HL-60/S4 treated with phorbol 12-myristate 13-acetate at 8.2 ng/mL for 4 days and 3 days (cell line): Measurements from ENCODE around the gene ZSCAN4.

Source experiments
- in situ Hi-C: fragments of 300-500 bp; cut with MboI; formaldehyde crosslinking; loops from 2 replicates; pipeline ENCODE4 v1.15.0; 2022; ENCODE audit warnings: low sequenced_read_pairs

The ZSCAN4 gene, protein sequence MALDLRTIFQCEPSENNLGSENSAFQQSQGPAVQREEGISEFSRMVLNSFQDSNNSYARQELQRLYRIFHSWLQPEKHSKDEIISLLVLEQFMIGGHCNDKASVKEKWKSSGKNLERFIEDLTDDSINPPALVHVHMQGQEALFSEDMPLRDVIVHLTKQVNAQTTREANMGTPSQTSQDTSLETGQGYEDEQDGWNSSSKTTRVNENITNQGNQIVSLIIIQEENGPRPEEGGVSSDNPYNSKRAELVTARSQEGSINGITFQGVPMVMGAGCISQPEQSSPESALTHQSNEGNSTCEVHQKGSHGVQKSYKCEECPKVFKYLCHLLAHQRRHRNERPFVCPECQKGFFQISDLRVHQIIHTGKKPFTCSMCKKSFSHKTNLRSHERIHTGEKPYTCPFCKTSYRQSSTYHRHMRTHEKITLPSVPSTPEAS

DNA sequence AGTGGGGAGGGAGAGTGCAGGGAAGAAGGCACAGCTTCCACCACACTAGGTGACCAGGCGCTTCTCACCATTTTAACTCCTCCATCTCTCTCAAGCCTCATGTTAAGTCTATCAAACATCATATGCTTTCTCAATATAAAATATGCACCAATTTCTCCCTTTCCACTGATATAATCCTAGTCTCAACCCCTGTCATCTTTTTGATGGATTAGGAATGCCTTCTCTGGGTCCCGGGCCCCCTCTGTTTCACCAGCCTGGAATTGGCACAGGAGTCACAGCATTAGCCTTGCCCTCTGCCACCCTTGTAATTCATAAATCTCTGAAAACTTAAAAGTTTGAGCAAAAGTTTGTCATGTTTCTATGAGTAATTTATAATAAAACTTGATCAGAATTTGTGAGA, at the start of gene ZSCAN4:
ZSCAN4 (plus strand) TSS at position 301 of the 400 bp plus-strand sequence. CDS start 7,211 bp downstream, outside the sequence.
- in situ Hi-C loops, result no loop called here

DNA sequence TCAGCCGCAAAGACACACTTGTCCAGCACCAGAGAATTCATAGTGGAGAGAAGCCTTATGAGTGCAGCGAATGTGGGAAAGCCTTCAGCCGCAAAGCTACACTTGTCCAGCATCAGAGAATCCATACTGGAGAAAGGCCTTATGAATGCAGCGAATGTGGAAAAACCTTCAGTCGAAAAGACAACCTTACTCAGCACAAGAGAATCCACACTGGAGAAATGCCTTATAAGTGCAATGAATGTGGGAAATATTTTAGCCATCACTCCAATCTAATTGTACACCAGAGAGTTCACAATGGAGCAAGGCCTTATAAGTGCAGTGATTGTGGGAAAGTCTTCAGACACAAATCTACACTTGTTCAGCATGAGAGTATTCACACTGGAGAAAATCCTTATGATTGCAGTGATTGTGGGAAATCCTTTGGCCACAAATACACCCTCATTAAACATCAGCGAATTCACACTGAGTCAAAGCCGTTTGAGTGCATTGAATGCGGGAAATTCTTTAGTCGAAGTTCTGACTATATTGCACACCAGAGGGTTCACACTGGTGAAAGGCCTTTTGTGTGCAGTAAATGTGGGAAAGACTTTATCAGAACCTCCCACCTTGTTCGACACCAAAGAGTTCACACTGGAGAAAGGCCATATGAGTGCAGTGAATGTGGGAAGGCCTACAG, 47.9 kb upstream of the ZSCAN4 start:
- in situ Hi-C loops, result no loop called here

DNA sequence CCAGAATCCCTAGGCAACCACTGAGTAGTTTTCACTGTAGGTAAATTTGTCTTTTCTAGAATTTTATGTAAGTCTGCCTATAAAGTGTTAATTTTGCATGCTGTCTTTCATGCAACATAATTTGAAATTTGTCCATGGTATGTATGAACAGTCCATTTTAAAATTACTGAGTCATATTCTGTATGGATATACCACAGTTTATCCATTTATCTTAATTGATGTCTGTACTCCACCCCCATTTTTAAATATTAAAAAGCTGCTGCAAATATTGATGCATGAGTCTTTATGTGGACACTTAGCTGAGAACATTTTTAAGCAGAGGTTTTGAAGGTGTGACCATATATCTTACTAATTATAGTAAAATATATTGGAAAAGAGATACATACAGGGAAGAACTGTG, 45.6 kb upstream of the ZSCAN4 start:
- in situ Hi-C loops, result no loop called here

DNA sequence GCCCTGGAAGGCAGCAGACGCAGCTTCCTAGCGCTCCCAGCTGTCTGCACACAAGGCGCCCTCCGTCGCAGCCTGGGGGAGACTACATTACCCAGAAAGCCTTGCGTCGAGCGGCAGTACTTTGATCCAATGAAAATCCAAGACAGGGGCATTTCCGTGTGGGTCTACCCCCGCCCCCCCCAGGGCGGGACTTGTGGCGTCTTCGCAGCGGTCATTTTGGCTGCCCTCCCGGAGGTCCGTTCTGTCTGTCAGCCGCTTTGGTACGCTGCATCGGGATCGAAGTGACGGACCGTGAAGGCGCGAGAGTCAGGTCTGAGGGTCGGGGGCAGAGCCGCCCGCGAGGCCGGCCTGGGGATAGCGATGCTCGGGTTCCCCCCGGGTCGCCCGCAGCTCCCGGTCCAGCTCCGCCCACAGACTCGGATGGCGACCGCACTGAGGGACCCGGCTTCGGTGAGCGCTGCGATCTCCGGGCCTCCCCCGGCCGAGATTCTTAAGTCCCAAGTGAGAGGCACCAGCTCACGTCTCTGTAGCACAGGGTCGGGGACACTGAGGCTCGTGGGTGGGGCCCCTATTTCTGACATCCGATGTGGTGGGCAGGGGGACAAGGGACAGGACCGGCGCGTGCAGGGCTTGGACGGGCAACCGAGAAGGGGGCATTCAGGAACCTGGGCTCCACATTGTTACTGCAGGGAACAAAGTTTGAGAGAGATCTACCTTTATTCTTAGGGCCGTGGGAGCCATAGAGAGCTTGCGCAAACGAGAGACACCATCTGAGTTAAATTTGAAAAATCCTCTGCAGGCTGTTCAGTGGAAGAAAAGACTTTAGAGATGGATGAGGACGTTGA, 35.5 kb upstream of the ZSCAN4 start, which contains the start of gene ZNF211:
ZNF211 (plus strand) TSS at position 182 of the 845 bp plus-strand sequence; CDS start at position 361, 179 bp downstream.
- in situ Hi-C loops, result no loop called here

DNA sequence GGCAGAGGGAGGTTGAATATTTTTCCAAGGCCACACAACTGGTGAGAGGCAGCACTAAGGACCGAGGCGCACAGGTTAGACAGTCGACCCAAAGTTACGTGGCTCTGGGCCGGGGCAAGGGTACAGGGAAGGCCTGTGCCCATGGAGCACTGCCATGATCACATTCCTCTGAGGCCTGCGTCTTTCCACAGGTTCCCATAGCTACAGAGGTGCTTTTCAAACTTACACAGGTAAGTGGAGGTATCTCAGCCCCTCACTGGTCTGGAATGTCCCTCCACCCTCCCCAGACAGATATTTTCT, 35.0 kb upstream of the ZSCAN4 start:
- in situ Hi-C loops, result no loop called here

DNA sequence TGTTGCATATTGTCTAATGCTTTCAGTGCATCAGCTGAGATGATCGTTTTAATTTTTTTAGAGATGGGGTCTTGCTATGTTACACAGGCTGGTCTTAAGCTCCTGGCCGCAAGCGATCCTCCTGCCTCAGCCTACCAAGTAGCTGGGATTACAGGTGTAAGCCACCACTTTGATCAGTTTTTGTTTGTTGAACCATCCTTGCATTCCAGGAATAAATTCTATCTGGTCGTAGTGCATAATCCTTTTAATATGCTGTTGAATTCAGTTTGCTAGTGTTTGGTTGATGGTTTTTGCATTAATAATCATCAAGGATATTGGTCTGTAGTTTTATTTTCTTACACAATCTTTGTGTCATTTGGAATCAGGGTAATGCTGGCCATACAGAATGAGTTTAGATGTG, 31.4 kb upstream of the ZSCAN4 start:
- in situ Hi-C loops, result no loop called here

DNA sequence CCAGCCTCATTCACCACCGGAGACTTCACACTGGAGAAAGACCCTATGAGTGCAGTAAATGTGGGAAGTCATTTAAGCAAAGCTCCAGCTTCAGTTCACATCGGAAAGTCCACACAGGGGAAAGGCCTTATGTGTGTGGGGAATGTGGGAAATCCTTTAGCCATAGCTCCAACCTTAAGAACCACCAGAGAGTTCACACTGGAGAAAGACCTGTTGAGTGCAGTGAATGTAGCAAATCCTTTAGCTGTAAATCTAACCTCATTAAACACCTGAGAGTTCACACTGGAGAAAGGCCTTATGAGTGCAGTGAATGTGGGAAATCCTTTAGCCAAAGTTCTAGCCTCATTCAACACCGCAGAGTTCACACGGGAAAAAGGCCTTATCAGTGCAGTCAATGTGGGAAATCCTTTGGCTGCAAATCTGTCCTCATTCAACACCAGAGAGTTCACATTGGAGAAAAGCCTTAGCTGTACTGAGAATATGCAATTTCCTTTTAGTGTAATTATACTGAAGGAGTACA, 27.0 kb upstream of the ZSCAN4 start:
- in situ Hi-C loops, result no loop called here

DNA sequence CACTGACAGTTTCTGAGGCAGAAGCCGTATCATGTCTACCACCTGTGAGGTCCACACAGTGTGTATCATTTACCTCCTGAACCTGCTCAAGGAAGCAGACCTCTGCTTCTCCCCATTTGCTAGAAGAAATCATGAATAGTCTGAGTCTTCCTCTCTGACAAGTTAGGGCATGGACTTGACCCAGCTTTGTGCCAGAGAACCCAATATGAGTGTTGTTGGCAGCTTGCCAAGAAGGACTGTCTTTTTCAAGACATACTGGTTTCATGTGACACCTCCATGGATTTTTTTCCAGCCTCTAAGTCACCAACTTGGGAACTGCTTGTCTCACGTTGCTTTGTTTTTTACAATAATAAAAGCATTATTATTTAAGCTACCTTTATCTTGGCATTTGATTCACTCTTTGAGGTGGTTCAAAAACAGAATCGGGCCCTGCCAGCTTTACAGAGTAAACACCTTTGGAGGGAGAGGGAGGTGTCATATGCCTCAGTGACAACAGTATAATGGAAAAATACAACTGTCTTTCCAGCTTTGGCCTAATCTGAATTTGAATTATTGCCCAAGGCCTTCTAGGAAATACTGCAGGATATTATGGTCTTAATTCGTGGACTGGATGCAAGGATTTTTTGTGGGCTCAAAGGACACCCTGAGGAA, 26.2 kb upstream of the ZSCAN4 start:
- in situ Hi-C loops, result no loop called here

DNA sequence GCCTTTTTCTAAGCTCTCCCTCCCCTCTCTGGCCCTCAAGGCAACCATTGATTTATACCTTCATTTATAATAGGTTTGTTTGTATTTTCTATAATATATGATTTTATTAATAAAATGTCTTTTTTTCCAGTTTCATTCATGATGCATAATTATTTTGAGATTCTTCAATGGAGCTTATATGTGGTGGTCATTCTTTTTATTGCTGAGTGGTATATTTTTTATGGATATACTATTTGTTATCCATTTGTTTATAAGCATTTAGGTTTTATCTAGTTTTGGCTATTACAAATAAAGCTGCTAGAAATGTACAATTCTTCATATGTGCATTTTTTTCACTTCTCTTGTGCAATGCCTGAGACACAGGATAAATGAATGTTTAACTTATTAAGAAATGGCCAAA, 25.0 kb upstream of the ZSCAN4 start:
- in situ Hi-C loops, result no loop called here

DNA sequence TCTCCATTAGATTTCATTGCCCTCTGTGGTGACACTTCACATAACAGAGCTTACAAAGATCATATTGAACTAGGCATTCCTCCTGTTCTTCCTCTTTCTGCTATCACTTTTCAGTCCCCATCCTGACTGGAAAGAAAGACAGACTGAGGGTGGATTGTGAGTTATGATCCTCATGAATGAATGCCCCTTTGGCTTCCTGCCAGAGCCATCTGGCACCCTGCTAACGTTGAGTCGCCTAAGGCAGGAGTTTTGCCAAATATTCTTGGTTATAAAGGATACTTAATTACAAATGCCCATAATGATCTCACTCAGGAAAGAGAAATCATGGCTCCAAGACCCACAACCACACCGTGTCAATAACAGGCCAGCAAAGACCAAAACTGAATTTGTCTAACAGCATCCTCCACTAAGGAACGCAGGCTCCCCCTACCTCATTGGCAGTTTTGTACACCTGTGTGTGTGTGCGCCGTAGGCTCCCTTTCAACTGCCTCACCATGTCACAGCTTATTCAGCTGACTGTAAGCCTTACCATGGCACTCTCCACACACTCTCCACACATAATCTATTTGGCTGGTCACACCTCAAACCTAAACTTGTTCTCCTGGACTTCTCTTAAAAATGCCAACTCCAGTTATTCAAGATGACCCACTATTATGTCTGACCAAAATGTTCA, 20.3 kb upstream of the ZSCAN4 start:
- in situ Hi-C loops, result no loop called here

DNA sequence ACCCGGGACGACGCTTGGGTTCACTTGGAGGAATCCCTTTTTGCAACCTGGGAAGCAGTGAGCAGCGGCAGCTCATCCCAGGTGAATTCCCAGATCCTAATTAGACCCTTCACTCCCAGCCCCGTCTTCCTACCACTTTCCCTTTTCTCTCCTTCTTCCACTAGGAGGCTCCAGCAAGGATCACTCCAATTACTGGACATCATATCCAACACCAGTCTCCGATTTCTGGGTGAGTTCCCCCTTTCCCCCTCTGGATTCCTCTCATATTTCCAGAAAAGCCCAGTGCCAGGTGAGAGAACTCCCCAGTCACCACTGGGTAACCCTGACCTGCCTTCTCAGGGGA, 17.1 kb upstream of the ZSCAN4 start:
- in situ Hi-C loops, result no loop called here

DNA sequence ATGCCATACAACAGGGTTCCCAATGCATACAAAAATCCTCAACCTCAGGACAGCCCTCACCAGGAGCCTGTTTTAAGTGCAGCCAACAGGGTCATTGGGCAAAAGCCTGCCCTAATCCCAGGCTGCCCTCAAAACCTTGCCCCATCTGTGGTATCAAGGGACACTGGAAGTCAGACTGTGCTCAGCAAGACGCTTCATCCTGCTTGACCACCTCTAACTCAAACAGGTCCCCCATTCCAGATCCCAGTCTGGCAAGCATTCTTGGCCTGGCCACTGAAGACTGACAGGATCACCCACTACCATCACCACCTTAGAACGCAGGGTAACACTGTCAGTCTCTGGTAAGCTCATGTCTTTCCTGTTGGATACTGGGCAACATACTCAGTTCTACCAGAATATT, 15.0 kb upstream of the ZSCAN4 start:
- in situ Hi-C loops, result no loop called here

DNA sequence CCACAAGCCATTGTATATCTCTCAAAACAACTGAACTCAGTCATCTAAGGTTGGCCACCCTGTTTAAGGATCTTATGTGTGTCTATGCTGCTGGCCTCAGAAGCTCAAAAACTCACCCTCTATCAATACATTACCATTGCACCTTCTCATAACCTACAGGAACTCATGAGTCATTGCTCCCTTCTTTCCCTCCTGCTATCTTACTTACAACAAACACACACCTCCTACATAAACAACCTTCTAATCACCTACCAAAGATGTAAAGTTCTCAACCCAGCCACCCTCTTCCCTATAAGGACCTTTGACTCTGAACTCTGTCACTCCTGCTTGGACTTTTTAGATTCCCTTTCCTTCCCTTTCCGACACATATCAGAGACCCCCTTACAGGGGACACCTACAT, 13.3 kb upstream of the ZSCAN4 start:
- in situ Hi-C loops, result no loop called here

DNA sequence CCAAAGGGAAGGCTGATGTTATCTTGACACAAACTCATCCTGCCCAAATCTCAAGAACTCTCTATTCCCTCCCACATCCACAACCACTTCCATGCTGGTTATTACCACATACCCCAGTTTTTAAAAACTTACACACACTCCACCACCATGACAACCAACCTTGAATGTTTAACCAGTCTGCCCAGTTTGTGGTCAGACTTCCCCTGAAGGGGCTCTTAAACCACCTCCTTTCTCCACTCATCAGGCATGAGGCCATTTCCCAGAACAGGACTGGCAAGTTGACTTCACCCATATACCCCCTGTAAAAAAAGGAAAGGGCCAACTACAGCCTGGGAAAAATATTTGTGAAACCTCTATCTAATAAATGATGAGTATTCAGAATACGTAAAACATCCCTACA, 12.4 kb upstream of the ZSCAN4 start:
- in situ Hi-C loops, result no loop called here

DNA sequence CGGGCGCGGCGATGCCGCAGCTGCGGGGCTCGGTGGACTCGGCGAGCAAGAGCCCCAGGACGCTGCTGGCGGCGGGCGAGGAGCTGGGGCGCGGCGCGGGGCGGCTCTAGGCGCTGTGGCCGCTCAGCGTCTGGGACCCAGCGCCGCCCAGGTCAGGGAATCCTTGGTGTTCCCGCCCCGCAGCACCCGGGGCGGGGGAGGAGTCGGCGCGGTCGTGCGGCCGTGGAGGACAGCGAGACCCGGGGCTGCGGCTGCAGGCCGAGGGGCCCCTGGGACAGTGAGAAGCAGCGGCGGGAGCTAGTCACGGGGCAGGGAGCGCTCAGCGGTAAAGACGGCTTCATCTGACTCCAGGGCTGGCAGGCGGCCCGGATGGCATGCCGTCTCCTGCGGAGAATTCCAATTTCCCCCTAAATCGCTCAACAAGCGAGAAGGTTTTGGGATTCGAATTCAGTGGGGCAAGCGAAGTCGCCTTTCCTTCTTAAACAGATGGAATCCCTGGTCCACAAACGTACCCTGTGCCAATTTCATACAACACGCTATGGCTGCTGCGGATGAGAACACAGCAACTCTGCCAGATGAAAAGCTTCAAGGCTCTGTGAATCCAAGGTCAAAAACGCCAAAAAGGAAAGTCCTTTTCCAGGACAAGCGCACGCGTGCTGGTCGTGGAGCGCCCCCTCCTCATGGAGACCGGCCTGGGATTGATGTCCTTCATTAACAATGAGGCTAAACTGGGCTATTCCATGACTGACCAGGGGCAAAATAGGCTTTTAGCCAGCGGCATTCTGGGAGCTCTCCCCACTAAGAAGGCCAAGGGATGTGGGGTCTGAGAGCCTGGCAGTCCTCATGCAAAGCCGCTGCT, 4.2 kb upstream of the ZSCAN4 start:
- in situ Hi-C loops, result no loop called here

DNA sequence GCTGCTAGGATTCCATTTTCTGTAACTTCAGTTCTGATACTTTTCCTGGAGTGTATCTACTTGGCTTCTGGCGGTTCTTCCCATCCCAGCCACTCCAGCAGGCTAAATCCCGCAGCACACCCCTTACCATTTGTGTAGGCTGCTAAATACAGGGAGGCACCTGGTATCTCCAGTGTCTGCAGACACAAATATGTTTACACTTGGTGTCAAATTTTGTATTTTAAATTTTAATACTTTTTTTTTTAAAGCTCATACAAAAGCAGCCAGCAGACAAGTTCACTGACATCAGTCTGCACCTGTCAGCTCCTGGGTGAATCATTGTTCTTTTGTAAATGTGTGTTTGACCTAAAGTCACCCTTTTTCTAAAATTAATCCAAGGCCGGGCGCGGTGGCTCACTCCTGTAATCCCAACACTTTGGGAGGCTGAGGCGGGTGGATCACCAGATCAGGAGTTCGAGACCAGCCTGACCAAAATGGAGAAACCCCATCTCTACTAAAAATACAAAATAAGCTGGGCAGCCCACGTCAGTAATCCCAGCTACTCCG, 3.4 kb upstream of the ZSCAN4 start:
- in situ Hi-C loops, result no loop called here

DNA sequence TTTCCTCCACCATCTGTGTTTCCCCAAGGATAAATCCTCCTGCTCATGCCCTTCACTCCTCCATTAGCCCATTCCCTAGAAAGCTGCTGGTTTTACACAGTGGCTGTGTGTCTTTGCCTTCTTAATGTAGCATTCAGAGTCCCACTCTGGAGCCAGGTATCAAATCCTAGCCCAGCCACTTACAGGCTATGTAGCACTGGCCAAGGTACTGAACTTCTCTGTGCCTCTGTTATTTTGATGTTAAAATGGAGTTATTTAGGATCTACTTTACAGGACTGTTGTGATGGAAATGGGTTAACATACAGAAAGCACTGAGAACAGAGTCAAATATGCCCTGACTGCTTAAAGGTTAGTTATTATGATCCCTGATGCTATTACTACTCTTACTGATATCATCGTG, 1.5 kb upstream of the ZSCAN4 start:
- in situ Hi-C loops, result no loop called here

DNA sequence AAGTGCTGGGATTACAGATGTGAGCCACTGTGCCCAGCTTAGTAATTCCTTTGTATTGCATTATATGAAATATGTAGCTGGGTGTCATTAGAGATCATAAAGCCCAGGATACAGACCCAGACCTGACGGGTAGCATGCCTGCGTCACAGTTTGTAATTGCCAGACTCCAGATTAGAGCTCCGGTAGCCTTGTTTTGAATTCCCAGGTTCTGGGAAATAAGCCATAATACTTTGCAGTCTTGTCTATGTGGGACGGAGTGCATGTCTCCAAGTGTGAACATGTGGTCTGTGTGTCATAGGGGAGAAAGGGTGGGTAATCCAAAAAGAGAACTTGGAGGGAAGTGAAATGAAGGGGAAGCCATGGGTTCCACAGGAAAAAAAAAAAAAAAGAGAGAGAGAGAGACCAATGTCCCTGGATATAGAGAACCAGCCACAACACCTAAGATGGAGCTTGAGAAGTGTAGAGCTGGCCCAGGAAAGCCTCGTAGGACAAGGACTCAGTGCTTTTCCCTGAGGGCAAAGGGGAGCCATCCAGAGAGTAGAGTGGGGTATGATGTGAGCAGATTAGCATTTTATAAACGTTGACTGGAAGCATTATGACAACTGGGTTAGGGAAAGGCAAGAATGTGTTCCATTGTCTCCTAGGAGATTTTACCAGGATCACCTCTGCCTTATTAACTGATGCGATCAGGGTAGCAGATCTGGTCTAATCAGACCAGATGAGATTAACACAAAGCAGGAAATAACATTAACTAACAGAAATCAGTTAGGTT, 2.6 kb downstream of the ZSCAN4 start:
- in situ Hi-C loops, result no loop called here
